GM23338 (cell line): ENCODE results near the gene KICS2. TPM values are rescaled to one million over a fixed set of nuclear protein-coding genes. Genes with fewer than 3 reads are reported as not detected.

Experiments
- ATAC-seq: fragments of 200-7000 bp; cut with Tn5 transposase; 3 replicates; pipeline ENCODE4 v1.9.1; 2020
- DNase-seq: peaks from one replicate; pipeline ENCODE4 v3.0.0-alpha.2; 2015; ENCODE audit warnings: low spot score
- H2AFZ ChIP-seq: fragments of 200-600 bp; sonication (generic); 2 replicates; pipeline ENCODE4 v1.8.0; 2016; ENCODE audit warnings: antibody characterized with exemption, mild to moderate bottlenecking, moderate library complexity
- H3F3A ChIP-seq: fragments of 200-600 bp; sonication (generic); replicated peaks from 2 replicates; pipeline ENCODE4 v1.8.0; 2017; ENCODE audit warnings: antibody characterized with exemption, mixed run types, low read depth
- H3K27ac ChIP-seq: fragments of 200-600 bp; sonication (generic); 2 replicates; pipeline ENCODE4 v1.6.1; 2016; ENCODE audit warnings: low read depth
- H3K27me3 ChIP-seq: fragments of 200-600 bp; sonication (generic); 2 replicates; pipeline ENCODE4 v1.8.0; 2016; ENCODE audit warnings: mild to moderate bottlenecking, mixed run types, moderate library complexity; ENCODE audit not compliant: insufficient read depth
- H3K36me3 ChIP-seq: fragments of 200-600 bp; sonication (generic); 2 replicates; pipeline ENCODE4 v1.8.0; 2016; ENCODE audit warnings: mild to moderate bottlenecking; ENCODE audit not compliant: insufficient read depth
- H3K4me1 ChIP-seq: fragments of 200-600 bp; sonication (generic); 2 replicates; pipeline ENCODE4 v1.8.0; 2016; ENCODE audit warnings: mild to moderate bottlenecking, moderate library complexity; ENCODE audit not compliant: insufficient read depth
- H3K4me2 ChIP-seq: fragments of 200-600 bp; sonication (generic); 2 replicates; pipeline ENCODE4 v1.7.1; 2017; ENCODE audit warnings: mixed run types
- H3K4me3 ChIP-seq: fragments of 200-600 bp; sonication (generic); 2 replicates; pipeline ENCODE4 v1.6.1; 2016; ENCODE audit warnings: mixed run types
- H3K79me2 ChIP-seq: fragments of 200-600 bp; sonication (generic); replicated peaks from 2 replicates; pipeline ENCODE4 v1.8.0; 2017; ENCODE audit warnings: mild to moderate bottlenecking; ENCODE audit not compliant: insufficient read depth
- H3K9me2 ChIP-seq: fragments of 200-600 bp; sonication (generic); 2 replicates; pipeline ENCODE4 v1.8.0; 2017; ENCODE audit not compliant: insufficient read depth
- H4K20me1 ChIP-seq: fragments of 200-600 bp; sonication (generic); replicated peaks from 2 replicates; pipeline ENCODE4 v1.8.0; 2017; ENCODE audit warnings: mild to moderate bottlenecking; ENCODE audit not compliant: insufficient read depth
- H3K27ac Mint-ChIP-seq: 2 replicates; pipeline ENCODE4 v1.8.0; 2020; ENCODE audit warnings: inconsistent platforms, mild to moderate bottlenecking, moderate library complexity, mixed read lengths
- H3K27me3 Mint-ChIP-seq: 3 replicates; pipeline ENCODE4 v1.8.0; 2022; ENCODE audit warnings: low read depth, mild to moderate bottlenecking, moderate library complexity, mixed read lengths, inconsistent platforms; ENCODE audit not compliant: insufficient read depth, poor library complexity
- H3K36me3 Mint-ChIP-seq: 3 replicates; pipeline ENCODE4 v1.8.0; 2021; ENCODE audit warnings: low read depth, mild to moderate bottlenecking, inconsistent platforms, moderate library complexity, mixed read lengths
- H3K4me1 Mint-ChIP-seq: 3 replicates; pipeline ENCODE4 v1.8.0; 2020; ENCODE audit warnings: mild to moderate bottlenecking, inconsistent platforms, mixed read lengths
- H3K4me3 Mint-ChIP-seq: 3 replicates; pipeline ENCODE4 v1.8.0; 2021; ENCODE audit warnings: moderate library complexity, mild to moderate bottlenecking, inconsistent platforms, mixed read lengths
- H3K9me3 Mint-ChIP-seq: 3 replicates; pipeline ENCODE4 v1.8.0; 2020; ENCODE audit warnings: moderate library complexity, mild to moderate bottlenecking, inconsistent platforms, mixed read lengths
- CREB1 ChIP-seq: fragments of 250-450 bp; sonication (Bioruptor Pico); IDR thresholded peaks from 2 replicates; pipeline ENCODE4 v1.5.0; 2020; ENCODE audit warnings: low read depth, mild to moderate bottlenecking, moderate library complexity
- ETS1 ChIP-seq: IDR thresholded peaks from 2 replicates; pipeline ENCODE4 v1.6.1; 2016; ENCODE audit warnings: antibody characterized with exemption
- EZH2 ChIP-seq: fragments of 200-600 bp; sonication (generic); IDR thresholded peaks from one replicate; pipeline ENCODE4 v1.8.0; 2017; ENCODE audit warnings: antibody characterized with exemption, mild to moderate bottlenecking, low read depth; ENCODE audit not compliant: unreplicated experiment
- JUNB ChIP-seq: IDR thresholded peaks from one replicate; pipeline ENCODE4 v1.6.1; 2016; ENCODE audit warnings: antibody characterized with exemption; ENCODE audit not compliant: unreplicated experiment
- NANOG ChIP-seq: IDR thresholded peaks from 2 replicates; pipeline ENCODE4 v1.6.1; 2016; ENCODE audit warnings: antibody characterized with exemption, borderline replicate concordance
- STAT1 ChIP-seq: IDR thresholded peaks from one replicate; pipeline ENCODE4 v1.6.1; 2016; ENCODE audit warnings: antibody characterized with exemption; ENCODE audit not compliant: unreplicated experiment
- ZNF331 ChIP-seq: fragments of 250-450 bp; sonication (Bioruptor Pico); IDR thresholded peaks from 2 replicates; pipeline ENCODE4 v1.5.0; 2020; ENCODE audit warnings: low read depth, mild to moderate bottlenecking, moderate library complexity
- ZNF462 ChIP-seq: fragments of 250-450 bp; sonication (Bioruptor Pico); IDR thresholded peaks from 2 replicates; pipeline ENCODE4 v1.5.0; 2020; ENCODE audit warnings: mild to moderate bottlenecking, moderate library complexity
- polyA plus RNA-seq: library from polyadenylated mRNA; unstranded; fragments of >200 nt; fragmentation: Nextera tagmentation; extraction: Ambion mirVana; gene quantifications from 2 replicates; pipeline ENCODE4 v1.2.1, GENCODE V29; 2016
- total RNA-seq: library from RNA; depleted of rRNA; stranded (reverse); fragments of >200 nt; shearing (Covaris generic); gene quantifications from 2 replicates; pipeline ENCODE4 v1.2.3, GENCODE V29; 2014
- TF ChIP-seq, protein P1 (sequence below): IDR thresholded peaks from one replicate; pipeline ENCODE4 v1.6.1; 2018; ENCODE audit warnings: antibody characterized with exemption; ENCODE audit not compliant: unreplicated experiment
- TF ChIP-seq, protein P2 (sequence below), 2 experiments: fragments of 200-600 bp in 1 of 2; sonication (generic) in 1 of 2; conservative IDR thresholded peaks; 2 replicates each; pipeline versions ENCODE4 v1.5.1 to v1.6.1; 2016 to 2017; ENCODE audit warnings: antibody characterized with exemption in 2 of 2, low read depth in 2 of 2, mild to moderate bottlenecking in 2 of 2, moderate library complexity in 1 of 2

KICS2 gene
- total and polyA plus RNA-seq, 2 experiments from 2014 or later = 7.6 to 10.5 TPM

- Mint-ChIP-seq H3K4me1 (no peaks in the 10 kb centered on the region), H3K36me3 (no peaks in the 10 kb centered on the region), H3K4me3 (no peak overlapping the region), H3K27me3 (peaks cover 2% of the 10 kb centered on the region), H3K27ac (no peak overlapping the region), H3K9me3 (no peaks in the 10 kb centered on the region)
- no peaks in the 10 kb centered on the region for H3K27me3 ChIP-seq
- no peaks in the 10 kb centered on the region for H4K20me1 ChIP-seq
- H3K4me1 ChIP-seq = no peaks in the 10 kb centered on the region
- H3K4me2 ChIP-seq = no peak overlapping the region
- H3K36me3 ChIP-seq = no peaks in the 10 kb centered on the region
- DNase-seq (no peak), ATAC-seq (no peak)
- TF ChIP-seq STAT1 = no peak
- H3K4me3 ChIP-seq = no peak overlapping the region
- H3K79me2 ChIP-seq = no peaks in the 10 kb centered on the region
- no peaks in the 10 kb centered on the region for H3K9me2 ChIP-seq
- H3F3A ChIP-seq = no peaks in the 10 kb centered on the region
- no peak overlapping the region for H3K27ac ChIP-seq
- no peak overlapping the region for H2AFZ ChIP-seq
These were observed 39.7 kb upstream of the KICS2 start for GRCh38 chr12:64261813-64262212.

DNA sequence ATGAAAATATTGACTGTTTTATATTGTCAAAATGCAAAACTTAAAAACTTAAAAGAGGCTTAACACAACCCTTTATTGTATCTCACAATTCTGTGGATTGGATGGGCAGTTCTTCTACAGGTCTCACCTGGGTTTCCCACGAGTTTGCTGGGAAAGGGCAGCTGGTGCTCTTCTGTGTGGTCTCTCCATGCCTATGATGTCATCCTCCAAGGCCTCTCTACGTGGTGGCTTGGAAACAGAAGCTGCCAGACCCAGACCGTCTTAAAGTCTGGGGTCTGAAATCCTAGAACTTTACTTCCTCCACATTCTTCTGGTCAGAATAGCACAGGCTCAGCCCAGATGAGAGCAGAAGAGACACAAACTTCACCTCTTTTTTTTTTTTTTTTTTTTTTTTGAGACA lies 36.5 kb upstream of the KICS2 start:
- no peak overlapping the region for H3K4me3 ChIP-seq
- H4K20me1 ChIP-seq = no peaks in the 10 kb centered on the region
- H3K27ac ChIP-seq = no peak overlapping the region
- no peaks in the 10 kb centered on the region for H3K4me1 Mint-ChIP-seq
- H3K36me3 Mint-ChIP-seq = no peaks in the 10 kb centered on the region
- no peak overlapping the region for H3K4me2 ChIP-seq
- no peaks in the 10 kb centered on the region for H3K4me1 ChIP-seq
- no peak overlapping the region for H3K4me3 Mint-ChIP-seq
- H2AFZ ChIP-seq = no peak overlapping the region
- no peaks in the 10 kb centered on the region for H3K9me2 ChIP-seq
- H3K36me3 ChIP-seq = no peaks in the 10 kb centered on the region
- peaks cover 3% of the 10 kb centered on the region for H3K27me3 Mint-ChIP-seq
- DNase-seq (peak; percentile 20), ATAC-seq (no peak)
- H3K79me2 ChIP-seq = no peaks in the 10 kb centered on the region
- no peak overlapping the region for H3K27ac Mint-ChIP-seq
- no peaks in the 10 kb centered on the region for H3K9me3 Mint-ChIP-seq
- no peaks in the 10 kb centered on the region for H3K27me3 ChIP-seq
- H3F3A ChIP-seq = no peaks in the 10 kb centered on the region
- TF ChIP-seq EZH2 (no peak), JUNB (no peak), ETS1 (no peak), STAT1 (no peak), CREB1 (CRISPR knock-in tag) (no peak), ZNF462 (no peak), NANOG (no peak), ZNF331 (CRISPR knock-in tag) (no peak)
- TF ChIP-seq, protein P1, sequence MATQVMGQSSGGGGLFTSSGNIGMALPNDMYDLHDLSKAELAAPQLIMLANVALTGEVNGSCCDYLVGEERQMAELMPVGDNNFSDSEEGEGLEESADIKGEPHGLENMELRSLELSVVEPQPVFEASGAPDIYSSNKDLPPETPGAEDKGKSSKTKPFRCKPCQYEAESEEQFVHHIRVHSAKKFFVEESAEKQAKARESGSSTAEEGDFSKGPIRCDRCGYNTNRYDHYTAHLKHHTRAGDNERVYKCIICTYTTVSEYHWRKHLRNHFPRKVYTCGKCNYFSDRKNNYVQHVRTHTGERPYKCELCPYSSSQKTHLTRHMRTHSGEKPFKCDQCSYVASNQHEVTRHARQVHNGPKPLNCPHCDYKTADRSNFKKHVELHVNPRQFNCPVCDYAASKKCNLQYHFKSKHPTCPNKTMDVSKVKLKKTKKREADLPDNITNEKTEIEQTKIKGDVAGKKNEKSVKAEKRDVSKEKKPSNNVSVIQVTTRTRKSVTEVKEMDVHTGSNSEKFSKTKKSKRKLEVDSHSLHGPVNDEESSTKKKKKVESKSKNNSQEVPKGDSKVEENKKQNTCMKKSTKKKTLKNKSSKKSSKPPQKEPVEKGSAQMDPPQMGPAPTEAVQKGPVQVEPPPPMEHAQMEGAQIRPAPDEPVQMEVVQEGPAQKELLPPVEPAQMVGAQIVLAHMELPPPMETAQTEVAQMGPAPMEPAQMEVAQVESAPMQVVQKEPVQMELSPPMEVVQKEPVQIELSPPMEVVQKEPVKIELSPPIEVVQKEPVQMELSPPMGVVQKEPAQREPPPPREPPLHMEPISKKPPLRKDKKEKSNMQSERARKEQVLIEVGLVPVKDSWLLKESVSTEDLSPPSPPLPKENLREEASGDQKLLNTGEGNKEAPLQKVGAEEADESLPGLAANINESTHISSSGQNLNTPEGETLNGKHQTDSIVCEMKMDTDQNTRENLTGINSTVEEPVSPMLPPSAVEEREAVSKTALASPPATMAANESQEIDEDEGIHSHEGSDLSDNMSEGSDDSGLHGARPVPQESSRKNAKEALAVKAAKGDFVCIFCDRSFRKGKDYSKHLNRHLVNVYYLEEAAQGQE = no peak
- TF ChIP-seq, protein P2, sequence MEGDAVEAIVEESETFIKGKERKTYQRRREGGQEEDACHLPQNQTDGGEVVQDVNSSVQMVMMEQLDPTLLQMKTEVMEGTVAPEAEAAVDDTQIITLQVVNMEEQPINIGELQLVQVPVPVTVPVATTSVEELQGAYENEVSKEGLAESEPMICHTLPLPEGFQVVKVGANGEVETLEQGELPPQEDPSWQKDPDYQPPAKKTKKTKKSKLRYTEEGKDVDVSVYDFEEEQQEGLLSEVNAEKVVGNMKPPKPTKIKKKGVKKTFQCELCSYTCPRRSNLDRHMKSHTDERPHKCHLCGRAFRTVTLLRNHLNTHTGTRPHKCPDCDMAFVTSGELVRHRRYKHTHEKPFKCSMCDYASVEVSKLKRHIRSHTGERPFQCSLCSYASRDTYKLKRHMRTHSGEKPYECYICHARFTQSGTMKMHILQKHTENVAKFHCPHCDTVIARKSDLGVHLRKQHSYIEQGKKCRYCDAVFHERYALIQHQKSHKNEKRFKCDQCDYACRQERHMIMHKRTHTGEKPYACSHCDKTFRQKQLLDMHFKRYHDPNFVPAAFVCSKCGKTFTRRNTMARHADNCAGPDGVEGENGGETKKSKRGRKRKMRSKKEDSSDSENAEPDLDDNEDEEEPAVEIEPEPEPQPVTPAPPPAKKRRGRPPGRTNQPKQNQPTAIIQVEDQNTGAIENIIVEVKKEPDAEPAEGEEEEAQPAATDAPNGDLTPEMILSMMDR (conservative IDR thresholded peaks at IDR 0.05; ENCODE audit: low read depth in 2 of 2) = no peak
